H9 (cell line): ENCODE results near the gene OSBPL10. TPM values are rescaled to one million over a fixed set of nuclear protein-coding genes. Genes with fewer than 3 reads are reported as not detected.
A peak's percentile ranks its signal among the peaks of the same experiment; 100 is the strongest.

Experiments used
- DNase-seq: peaks from one replicate; pipeline ENCODE4 v3.0.0-alpha.2; 2017
- H2AFZ ChIP-seq: one replicate; pipeline ENCODE4 v1.6.1; 2013; ENCODE audit warnings: mild to moderate bottlenecking, low read length, control low read depth, moderate library complexity
- H2AK5ac ChIP-seq: 2 replicates; pipeline ENCODE4 v1.6.1; 2013; ENCODE audit warnings: low read length, control low read depth, mixed read lengths; ENCODE audit not compliant: insufficient read length
- H2BK120ac ChIP-seq: one replicate; pipeline ENCODE4 v1.6.1; 2013; ENCODE audit warnings: low read depth, mild to moderate bottlenecking, low read length, control low read depth, inconsistent platforms; ENCODE audit not compliant: poor library complexity, severe bottlenecking
- H2BK12ac ChIP-seq: 2 replicates; pipeline ENCODE4 v1.6.1; 2013; ENCODE audit warnings: low read length, control low read depth, mixed read lengths, low read depth; ENCODE audit not compliant: insufficient read length
- H2BK15ac ChIP-seq: 2 replicates; pipeline ENCODE4 v1.6.1; 2013; ENCODE audit warnings: low read depth, low read length, control low read depth
- H2BK20ac ChIP-seq: one replicate; pipeline ENCODE4 v1.6.1; 2013; ENCODE audit warnings: low read depth, mild to moderate bottlenecking, low read length, control low read depth, inconsistent platforms; ENCODE audit not compliant: poor library complexity, severe bottlenecking
- H2BK5ac ChIP-seq: 2 replicates; pipeline ENCODE4 v1.6.1; 2013; ENCODE audit warnings: low read length, control low read depth, mixed read lengths; ENCODE audit not compliant: insufficient read length
- H3K14ac ChIP-seq: 2 replicates; pipeline ENCODE4 v1.6.1; 2013; ENCODE audit warnings: low read length, control low read depth; ENCODE audit not compliant: insufficient read depth
- H3K18ac ChIP-seq: 2 replicates; pipeline ENCODE4 v1.6.1; 2013; ENCODE audit warnings: low read depth, mild to moderate bottlenecking, mixed read lengths, low read length, control low read depth; ENCODE audit not compliant: insufficient read length
- H3K23ac ChIP-seq: 2 replicates; pipeline ENCODE4 v1.6.1; 2013; ENCODE audit warnings: low read length, control low read depth, mixed read lengths, low read depth; ENCODE audit not compliant: insufficient read length
- H3K23me2 ChIP-seq: 2 replicates; pipeline ENCODE4 v1.6.1; 2013; ENCODE audit warnings: low read depth, mild to moderate bottlenecking, mixed read lengths, low read length, control low read depth; ENCODE audit not compliant: insufficient read length, poor library complexity, severe bottlenecking
- H3K27ac ChIP-seq: 2 replicates; pipeline ENCODE4 v1.5.1; 2013; ENCODE audit warnings: low read length, control low read depth, mixed read lengths, low read depth; ENCODE audit not compliant: insufficient read length
- H3K27me3 ChIP-seq: 2 replicates; pipeline ENCODE4 v1.6.1; 2013; ENCODE audit warnings: low read length, control low read depth, inconsistent platforms; ENCODE audit not compliant: insufficient read depth
- H3K4ac ChIP-seq: 2 replicates; pipeline ENCODE4 v1.6.1; 2013; ENCODE audit warnings: low read depth, mild to moderate bottlenecking, control low read depth, inconsistent platforms, low read length, moderate library complexity
- H3K4me1 ChIP-seq: 2 replicates; pipeline ENCODE4 v1.6.1; 2013; ENCODE audit warnings: low read length, control low read depth, inconsistent platforms; ENCODE audit not compliant: insufficient read depth
- H3K4me2 ChIP-seq: 2 replicates; pipeline ENCODE4 v1.6.1; 2013; ENCODE audit warnings: low read length, control low read depth, mixed read lengths; ENCODE audit not compliant: insufficient read length, insufficient read depth
- H3K56ac ChIP-seq: 2 replicates; pipeline ENCODE4 v1.6.1; 2013; ENCODE audit warnings: low read depth, mild to moderate bottlenecking, mixed read lengths, low read length, control low read depth; ENCODE audit not compliant: insufficient read length
- H3K79me1 ChIP-seq: 2 replicates; pipeline ENCODE4 v1.6.1; 2013; ENCODE audit warnings: low read depth, mild to moderate bottlenecking, moderate library complexity, low read length, control low read depth, inconsistent platforms; ENCODE audit not compliant: insufficient read depth, poor library complexity, severe bottlenecking
- H3K79me2 ChIP-seq: 2 replicates; pipeline ENCODE4 v1.6.1; 2013; ENCODE audit warnings: low read length, control low read depth, inconsistent platforms; ENCODE audit not compliant: insufficient read depth
- H3K9ac ChIP-seq: 2 replicates; pipeline ENCODE4 v1.6.1; 2013; ENCODE audit warnings: low read length, control low read depth, mixed read lengths; ENCODE audit not compliant: insufficient read length; ENCODE audit errors: extremely low read depth
- H3K9me3 ChIP-seq: one replicate; pipeline ENCODE4 v1.6.1; 2013; ENCODE audit warnings: low read depth, low read length, inconsistent platforms; ENCODE audit not compliant: control insufficient read depth
- H3T11ph ChIP-seq: one replicate; pipeline ENCODE4 v1.6.1; 2013; ENCODE audit warnings: mild to moderate bottlenecking, low read length, control low read depth, inconsistent platforms
- H4K20me1 ChIP-seq: one replicate; pipeline ENCODE4 v1.6.1; 2013; ENCODE audit not compliant: control insufficient read depth, insufficient read length, insufficient read depth
- H4K5ac ChIP-seq: 2 replicates; pipeline ENCODE4 v1.6.1; 2013; ENCODE audit warnings: low read depth, mild to moderate bottlenecking, mixed read lengths, low read length, control low read depth; ENCODE audit not compliant: insufficient read length
- H4K8ac ChIP-seq: replicated peaks from 2 replicates; pipeline ENCODE4 v1.6.1; 2013; ENCODE audit warnings: low read length, control low read depth, mixed read lengths, low read depth; ENCODE audit not compliant: insufficient read length
- H4K91ac ChIP-seq: 2 replicates; pipeline ENCODE4 v1.6.1; 2013; ENCODE audit warnings: low read depth, mild to moderate bottlenecking, moderate library complexity, mixed read lengths, low read length, control low read depth; ENCODE audit not compliant: insufficient read length
- H3K27ac Mint-ChIP-seq, 3 experiments: 2 replicates in 2 of 3; 3 replicates in 1 of 3; pipeline ENCODE4 v1.8.0; 2020 to 2021; ENCODE audit warnings: mixed read lengths in 3 of 3, mild to moderate bottlenecking in 1 of 3, moderate library complexity in 1 of 3
- H3K27me3 Mint-ChIP-seq: 2 replicates; pipeline ENCODE4 v1.8.0; 2021; ENCODE audit warnings: low read depth, mild to moderate bottlenecking, moderate library complexity, mixed read lengths
- H3K36me3 Mint-ChIP-seq, 3 experiments: 2 replicates in 2 of 3; 3 replicates in 1 of 3; pipeline ENCODE4 v1.8.0; 2020 to 2021; ENCODE audit warnings: low read depth in 3 of 3, mixed read lengths in 3 of 3; ENCODE audit not compliant: insufficient read depth in 1 of 3
- H3K4me1 Mint-ChIP-seq, 2 experiments: 2 replicates each; pipeline ENCODE4 v1.8.0; 2020; ENCODE audit warnings: mixed read lengths in 2 of 2
- H3K4me3 Mint-ChIP-seq, 2 experiments: 2 replicates in 1 of 2; 3 replicates in 1 of 2; pipeline ENCODE4 v1.8.0; 2020 to 2021; ENCODE audit warnings: mild to moderate bottlenecking in 2 of 2, mixed read lengths in 2 of 2, moderate library complexity in 1 of 2
- H3K9me3 Mint-ChIP-seq, 2 experiments: 2 replicates in 1 of 2; 3 replicates in 1 of 2; pipeline ENCODE4 v1.8.0; 2020; ENCODE audit warnings: mild to moderate bottlenecking in 2 of 2, mixed read lengths in 2 of 2, moderate library complexity in 1 of 2
- WGBS: extraction: QIAGEN DNeasy Blood & Tissue Kit; methylation state at CpG from one replicate; pipeline ENCODE4 v1.1.7; 2013; ENCODE audit warnings: missing lambda C conversion rate, low lambda C conversion rate, mixed read lengths; ENCODE audit not compliant: insufficient read length; ENCODE audit errors: extremely low coverage; 5-methylcytosine and 5-hydroxymethylcytosine counted together
- total RNA-seq: library from RNA; stranded (reverse); gene quantifications from 2 replicates; pipeline ENCODE4 v1.2.1, GENCODE V29; 2021
- TF ChIP-seq, protein P1 (sequence below): fragments of 200-600 bp; sonication (generic); conservative IDR thresholded peaks from 3 replicates; pipeline ENCODE4 v1.8.0; 2021; ENCODE audit warnings: antibody characterized with exemption, mild to moderate bottlenecking

Gene OSBPL10
- total RNA-seq, 1 experiment from 2014 or later = 42.7 TPM

DNA sequence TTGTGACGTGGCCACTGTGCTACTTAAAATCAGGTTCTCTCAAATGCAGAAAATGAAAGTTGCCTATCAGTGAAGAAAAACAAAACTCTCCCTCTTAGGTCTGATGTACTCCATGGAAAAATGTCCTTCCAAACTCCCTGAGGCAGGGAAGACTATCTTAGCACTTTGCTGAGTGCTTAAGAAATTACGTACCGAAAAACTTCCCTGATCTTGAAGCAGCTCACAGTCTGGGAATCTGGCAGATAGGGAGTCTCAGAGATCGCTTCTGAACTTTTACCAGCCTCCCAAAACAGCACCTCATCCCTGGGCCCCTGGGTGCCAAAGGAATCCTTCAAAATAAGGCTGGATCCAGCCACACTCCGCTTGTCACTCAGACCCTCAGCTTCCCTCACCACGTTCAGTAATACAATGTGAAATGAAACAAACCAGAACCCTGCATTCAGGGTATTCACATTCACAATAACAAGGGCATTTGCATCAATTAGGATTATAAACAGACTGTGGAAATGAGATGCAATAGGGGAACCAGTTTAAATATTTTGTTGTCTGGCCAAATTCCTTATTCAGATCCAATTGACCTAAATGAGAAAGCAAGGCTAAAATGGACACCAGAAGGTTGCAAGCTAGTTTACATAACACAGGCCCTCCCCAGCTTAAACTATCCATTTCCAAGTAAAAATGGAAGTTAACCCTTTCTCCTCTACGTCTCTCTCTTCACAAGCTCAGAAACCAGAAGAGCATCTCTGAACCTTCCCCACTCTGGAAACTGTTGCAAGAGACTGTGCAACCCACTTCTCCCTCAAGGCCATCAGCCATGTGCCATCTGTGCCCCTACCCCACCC lies 20.9 kb downstream of the OSBPL10 start:
- Histone ChIP-seq H2BK12ac (no peak overlapping the region), H3K27me3 (no peaks in the 10 kb centered on the region), H2AFZ (no peak overlapping the region), H3K18ac (peak overlapping the region; percentile 16), H3K79me1 (no peaks in the 10 kb centered on the region), H4K8ac (no peak overlapping the region), H3K14ac (no peak overlapping the region), H3K56ac (no peak overlapping the region), H3K4me1 (peaks cover 9% of the 10 kb centered on the region; the same call in 1 of the 2 replicates), H3K79me2 (peaks cover 39% of the 10 kb centered on the region; the same call in 1 of the 2 replicates), H3K23me2 (peaks cover 4% of the 10 kb centered on the region), H3K4me2 (peak overlapping the region; percentile 55), H3K9me3 (peaks cover 10% of the 10 kb centered on the region), H3T11ph (no peak overlapping the region), H3K23ac (no peak overlapping the region), H2BK20ac (no peak overlapping the region), H3K4ac (no peak overlapping the region), H4K5ac (no peak overlapping the region), H2BK120ac (no peak overlapping the region), H2BK15ac (no peak overlapping the region), H2BK5ac (peak overlapping the region; percentile 21), H4K20me1 (no peaks in the 10 kb centered on the region), H3K27ac (peak overlapping the region; percentile 94), H4K91ac (no peak overlapping the region), H2AK5ac (no peak overlapping the region), H3K9ac (peak overlapping the region; percentile 33)
- DNase-seq = peak; percentile 41
- H3K4me1 Mint-ChIP-seq = peaks cover 53% of the 10 kb centered on the region in 2 experiments
- no peaks in the 10 kb centered on the region for H3K27me3 Mint-ChIP-seq
- WGBS = no CpG with 5 or more reads among the region's 7 CpGs
- peak overlapping the region; percentile 94 to 100 (median 99) for H3K27ac Mint-ChIP-seq
- H3K36me3 Mint-ChIP-seq = peaks cover 16 to 21% (median 17%) of the 10 kb centered on the region in 3 experiments
- TF ChIP-seq, protein P1, sequence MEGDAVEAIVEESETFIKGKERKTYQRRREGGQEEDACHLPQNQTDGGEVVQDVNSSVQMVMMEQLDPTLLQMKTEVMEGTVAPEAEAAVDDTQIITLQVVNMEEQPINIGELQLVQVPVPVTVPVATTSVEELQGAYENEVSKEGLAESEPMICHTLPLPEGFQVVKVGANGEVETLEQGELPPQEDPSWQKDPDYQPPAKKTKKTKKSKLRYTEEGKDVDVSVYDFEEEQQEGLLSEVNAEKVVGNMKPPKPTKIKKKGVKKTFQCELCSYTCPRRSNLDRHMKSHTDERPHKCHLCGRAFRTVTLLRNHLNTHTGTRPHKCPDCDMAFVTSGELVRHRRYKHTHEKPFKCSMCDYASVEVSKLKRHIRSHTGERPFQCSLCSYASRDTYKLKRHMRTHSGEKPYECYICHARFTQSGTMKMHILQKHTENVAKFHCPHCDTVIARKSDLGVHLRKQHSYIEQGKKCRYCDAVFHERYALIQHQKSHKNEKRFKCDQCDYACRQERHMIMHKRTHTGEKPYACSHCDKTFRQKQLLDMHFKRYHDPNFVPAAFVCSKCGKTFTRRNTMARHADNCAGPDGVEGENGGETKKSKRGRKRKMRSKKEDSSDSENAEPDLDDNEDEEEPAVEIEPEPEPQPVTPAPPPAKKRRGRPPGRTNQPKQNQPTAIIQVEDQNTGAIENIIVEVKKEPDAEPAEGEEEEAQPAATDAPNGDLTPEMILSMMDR = no peak
- peak overlapping the region; percentile 55 to 79 for H3K4me3 Mint-ChIP-seq
- peaks cover 11 to 16% of the 10 kb centered on the region in 2 experiments for H3K9me3 Mint-ChIP-seq
